HEK293 (cell line): ENCODE results near the gene EIF5B.

Source experiments
- CTCF ChIP-seq: fragments of 450-650 bp; formaldehyde crosslinking; IDR thresholded peaks from 2 replicates; pipeline ENCODE4 v1.5.1; 2016; ENCODE audit warnings: missing biosample characterization, missing genetic modification characterization
- RBAK ChIP-seq: fragments of 450-650 bp; formaldehyde crosslinking; IDR thresholded peaks from 2 replicates; pipeline ENCODE4 v1.5.1; 2016; ENCODE audit warnings: missing biosample characterization, missing genetic modification characterization
- REST ChIP-seq: fragments of 450-650 bp; formaldehyde crosslinking; IDR thresholded peaks from 2 replicates; pipeline ENCODE4 v1.5.1; 2016; ENCODE audit warnings: missing biosample characterization, missing genetic modification characterization
- ZBTB7A ChIP-seq: fragments of 450-650 bp; formaldehyde crosslinking; IDR thresholded peaks from 2 replicates; pipeline ENCODE4 v1.5.1; 2016; ENCODE audit warnings: low read depth, missing biosample characterization, missing genetic modification characterization
- ZNF24 ChIP-seq: fragments of 450-650 bp; formaldehyde crosslinking; IDR thresholded peaks from 2 replicates; pipeline ENCODE4 v1.5.1; 2016; ENCODE audit warnings: missing biosample characterization, missing genetic modification characterization
- ZNF433 ChIP-seq: fragments of 450-650 bp; formaldehyde crosslinking; IDR thresholded peaks from 2 replicates; pipeline ENCODE4 v1.5.1; 2016; ENCODE audit warnings: missing biosample characterization, missing genetic modification characterization, low read depth

- TF ChIP-seq ZBTB7A (no peak), ZNF433 (tag by site-specific recombination) (no peak), REST (tag by site-specific recombination) (no peak), CTCF (tag by site-specific recombination) (no peak), RBAK (no peak), ZNF24 (tag by site-specific recombination) (no peak)
Measured at GRCh38 chr2:99448556-99448955, 111.4 kb downstream of the EIF5B start.
